Activated CD8-positive, alpha-beta T cell treated with anti-CD3 and anti-CD28 coated beads, Interleukin-2, amount 10 ng/mL, durations not matched to agents 7 days and 5 days (primary cell): ENCODE measurements around the gene UBAC2. TPM values are rescaled to one million over a fixed set of nuclear protein-coding genes. Genes with fewer than 3 reads are reported as not detected.

Experiments
- ATAC-seq: fragments of 150-1000 bp; cut with Tn5 transposase; one replicate; pipeline ENCODE4 v1.10.0; 2021; ENCODE audit warnings: moderate library complexity
- CTCF ChIA-PET: fragments of 350-600 bp; sonication (Branson Sonifier 250); formaldehyde crosslinking; loops from one replicate; lab custom pipeline; 2021; ENCODE audit warnings: antibody characterized with exemption; lab: Charles Lee
- POLR2A ChIA-PET: fragments of 350-600 bp; sonication (Branson Sonifier 250); formaldehyde crosslinking; loops from one replicate; lab custom pipeline; 2021; ENCODE audit warnings: antibody characterized with exemption; lab: Charles Lee
- DNase-seq: peaks from one replicate; pipeline ENCODE4 v3.0.0-alpha.2; 2020
- H3K27ac Mint-ChIP-seq: one replicate; pipeline ENCODE4 v1.8.0; 2021; ENCODE audit warnings: mild to moderate bottlenecking, mixed read lengths
- H3K27me3 Mint-ChIP-seq: one replicate; pipeline ENCODE4 v1.8.0; 2021; ENCODE audit warnings: low read depth, mixed read lengths
- H3K36me3 Mint-ChIP-seq: one replicate; pipeline ENCODE4 v1.8.0; 2021; ENCODE audit warnings: low read depth, mixed read lengths
- H3K4me1 Mint-ChIP-seq: one replicate; pipeline ENCODE4 v1.8.0; 2021; ENCODE audit warnings: low read depth, mixed read lengths
- H3K4me3 Mint-ChIP-seq: one replicate; pipeline ENCODE4 v1.8.0; 2021; ENCODE audit warnings: mild to moderate bottlenecking, mixed read lengths
- H3K9me3 Mint-ChIP-seq: one replicate; pipeline ENCODE4 v1.8.0; 2022; ENCODE audit warnings: mixed read lengths; ENCODE audit not compliant: insufficient read depth
- total RNA-seq, 2 experiments: library from RNA; stranded (reverse); gene quantifications; one replicate each; pipeline ENCODE4 v1.2.3, GENCODE V29; 2021

UBAC2 gene
- total RNA-seq, 2 experiments from 2014 or later = 67.4 to 71.2 TPM

- H3K27ac Mint-ChIP-seq = peak overlapping the region; percentile 48
- H3K27me3 Mint-ChIP-seq = no peaks in the 10 kb centered on the region
- DNase-seq = peak; percentile 18
- H3K36me3 Mint-ChIP-seq = peaks cover 75% of the 10 kb centered on the region
- CTCF ChIA-PET = interaction anchor here (2.0 to 3.2 kb wide), 3 partner anchors 11 to 107 kb away, joined by 7 to 16 read pairs (median 12); no protein-coding TSS in a partner anchor
- H3K4me1 Mint-ChIP-seq = peaks cover 88% of the 10 kb centered on the region
- POLR2A ChIA-PET = no interaction called here
- H3K4me3 Mint-ChIP-seq = no peak overlapping the region
- no peak for ATAC-seq
- H3K9me3 Mint-ChIP-seq = no peaks in the 10 kb centered on the region
Observed at GRCh38 chr13:99376924-99377323, 176.3 kb downstream of the UBAC2 start.

DNA sequence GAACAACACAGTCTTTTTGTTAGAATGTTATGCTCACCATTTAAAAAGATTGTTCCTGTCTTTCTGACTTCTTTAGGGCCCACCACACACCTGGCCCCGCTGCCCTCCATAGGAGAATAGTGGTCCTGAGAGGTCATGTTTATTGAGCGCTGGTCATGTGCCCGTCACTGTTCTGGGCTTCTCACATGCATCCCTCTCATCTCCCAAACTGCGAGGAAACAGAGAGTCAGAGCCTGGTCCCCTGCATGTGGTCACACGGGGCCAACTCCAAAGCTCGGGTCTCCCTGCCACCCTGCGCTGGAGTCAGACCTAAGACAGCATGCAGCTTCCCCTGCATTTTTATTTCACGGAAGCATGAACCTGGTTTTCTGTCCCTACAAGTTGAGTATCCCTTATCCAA is 177.0 kb downstream of the UBAC2 start:
- no peaks in the 10 kb centered on the region for H3K9me3 Mint-ChIP-seq
- no peak overlapping the region for H3K27ac Mint-ChIP-seq
- H3K36me3 Mint-ChIP-seq = peaks cover 71% of the 10 kb centered on the region
- POLR2A ChIA-PET = no interaction called here
- ATAC-seq (no peak), DNase-seq (peak; percentile 13)
- no peaks in the 10 kb centered on the region for H3K27me3 Mint-ChIP-seq
- H3K4me3 Mint-ChIP-seq = no peak overlapping the region
- peaks cover 88% of the 10 kb centered on the region for H3K4me1 Mint-ChIP-seq
- CTCF ChIA-PET = interaction anchor here (1.4 to 3.2 kb wide), 2 partner anchors 10 to 112 kb away, joined by 4 to 12 read pairs; no protein-coding TSS in a partner anchor

- POLR2A ChIA-PET = no interaction called here
Observed at GRCh38 chr13:99378985-99379733, 178.5 kb downstream of the UBAC2 start.

DNA sequence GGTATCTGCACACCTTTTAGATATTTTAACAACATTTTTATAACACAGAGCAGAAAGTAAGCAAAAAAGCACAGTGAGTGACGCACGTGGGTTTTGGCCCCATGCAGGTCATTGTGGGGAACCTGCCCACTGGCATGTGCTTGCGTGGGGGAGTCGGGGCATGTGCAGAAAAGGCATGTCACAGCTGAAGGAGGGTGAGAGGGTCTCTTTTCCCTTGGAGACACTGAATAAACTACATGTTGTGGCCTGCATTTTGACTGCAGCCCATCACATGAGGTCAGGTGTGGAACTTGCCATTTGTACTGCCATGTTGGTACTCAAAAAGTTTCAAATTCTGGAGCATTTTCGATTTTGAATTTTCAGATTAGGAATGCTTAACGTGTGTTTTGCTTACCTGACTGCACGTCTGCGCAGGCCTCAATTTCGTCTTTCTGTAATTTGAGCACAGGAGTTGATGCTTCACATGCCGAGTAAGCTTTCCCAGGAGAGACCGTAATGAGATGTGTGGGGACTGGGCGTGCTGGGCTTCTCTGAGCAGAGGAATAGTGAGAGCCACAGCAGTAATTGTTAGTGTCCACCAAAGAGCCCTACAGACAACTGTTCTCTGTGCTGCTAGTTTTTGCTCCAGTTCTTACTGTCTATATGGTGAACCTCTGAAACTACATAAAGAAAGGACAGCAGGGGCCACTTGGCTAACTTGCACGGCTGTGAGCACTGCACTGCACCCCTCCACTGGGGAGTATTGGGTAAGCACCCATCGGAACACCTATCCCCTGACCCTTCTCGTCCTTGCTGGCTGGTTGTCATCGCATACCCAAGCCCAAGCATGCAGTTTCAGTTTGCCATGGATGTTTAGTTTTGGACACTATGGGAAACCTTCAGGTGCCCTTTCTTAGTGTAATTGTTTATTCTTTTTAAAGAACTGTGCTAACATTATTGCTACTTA is 179.5 kb downstream of the UBAC2 start:
- Mint-ChIP-seq H3K36me3 (peaks cover 58% of the 10 kb centered on the region), H3K9me3 (no peaks in the 10 kb centered on the region), H3K27ac (peak overlapping the region; percentile 93), H3K27me3 (no peaks in the 10 kb centered on the region), H3K4me3 (no peak overlapping the region), H3K4me1 (peaks cover 92% of the 10 kb centered on the region)
- CTCF ChIA-PET = interaction anchor here (1.0 to 8.3 kb wide), 15 partner anchors 8 to 204 kb away, joined by 3 to 329 read pairs (median 9); no protein-coding TSS in a partner anchor
- DNase-seq (peak; percentile 22), ATAC-seq (no peak)
- POLR2A ChIA-PET = interaction anchor here (0.6 to 1.6 kb wide), 6 partner anchors 13 to 116 kb away, joined by 3 to 14 read pairs (median 5); no protein-coding TSS in a partner anchor

More at GRCh38 chr13:99378985-99379733, 178.5 kb downstream of the UBAC2 start:
- Mint-ChIP-seq H3K27ac (peak overlapping the region; percentile 35), H3K36me3 (peaks cover 65% of the 10 kb centered on the region), H3K9me3 (no peaks in the 10 kb centered on the region), H3K27me3 (no peaks in the 10 kb centered on the region), H3K4me3 (no peak overlapping the region), H3K4me1 (peaks cover 91% of the 10 kb centered on the region)
- CTCF ChIA-PET = interaction anchor here (1.1 to 3.2 kb wide), 5 partner anchors 8 to 113 kb away, joined by 3 to 12 read pairs (median 9); no protein-coding TSS in a partner anchor
- DNase-seq = peak; percentile 16
- no peak for ATAC-seq

DNA sequence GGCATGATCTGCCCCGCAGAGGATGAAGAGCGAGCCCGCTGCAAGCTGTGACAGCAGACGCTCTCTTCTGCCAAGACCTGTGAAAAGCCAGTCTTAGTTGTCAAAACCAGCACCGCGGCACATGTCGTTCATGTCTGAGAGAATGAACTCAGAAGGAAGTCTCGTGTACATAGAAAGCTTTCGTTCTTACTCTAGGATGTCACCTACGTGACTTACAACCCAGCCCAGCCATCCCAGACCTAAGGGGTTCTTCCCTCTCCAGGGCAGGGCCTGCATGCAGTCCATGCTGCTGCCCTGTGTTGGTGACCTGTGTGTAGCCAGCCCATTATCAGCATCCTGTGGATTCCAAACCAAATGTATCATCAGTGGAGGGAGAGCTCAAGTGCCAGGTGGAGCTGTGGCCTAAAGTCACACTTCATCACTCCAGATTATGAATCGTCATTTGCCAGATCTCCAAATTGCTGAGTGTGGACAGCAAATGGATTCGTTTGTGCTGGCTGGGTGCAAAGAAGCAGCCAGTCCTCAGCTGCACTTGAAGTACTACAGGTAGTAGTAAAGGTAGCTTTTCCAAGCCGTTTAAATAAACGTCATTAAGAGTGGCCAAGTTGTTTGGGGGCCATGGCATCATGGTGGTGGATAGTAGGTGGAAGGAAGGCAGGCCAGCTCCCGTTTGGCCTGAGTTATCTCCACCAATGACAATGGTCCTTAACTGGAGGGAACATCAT is 180.4 kb downstream of the UBAC2 start:
- CTCF ChIA-PET = interaction anchor here (0.9 to 8.3 kb wide), 19 partner anchors 9 to 204 kb away, joined by 3 to 329 read pairs (median 5); no protein-coding TSS in a partner anchor
- peak; percentile 50 for ATAC-seq

GRCh38 chr13:99381766-99382165 is 181.1 kb downstream of the UBAC2 start:
- no peaks in the 10 kb centered on the region for H3K27me3 Mint-ChIP-seq
- POLR2A ChIA-PET = interaction anchor here (0.7 to 1.6 kb wide), 11 partner anchors 21 to 439 kb away, joined by 3 to 14 read pairs (median 4); no protein-coding TSS in a partner anchor
- H3K36me3 Mint-ChIP-seq = peaks cover 56% of the 10 kb centered on the region

More for the DNA sequence above, 180.4 kb downstream of the UBAC2 start:
- DNase-seq = peak; percentile 78
- POLR2A ChIA-PET = interaction anchor here (0.6 to 1.6 kb wide), 14 partner anchors 14 to 166 kb away, joined by 3 to 14 read pairs (median 4); no protein-coding TSS in a partner anchor
- Mint-ChIP-seq H3K36me3 (peaks cover 63% of the 10 kb centered on the region), H3K4me3 (peak overlapping the region; percentile 43), H3K9me3 (no peaks in the 10 kb centered on the region), H3K27me3 (no peaks in the 10 kb centered on the region), H3K27ac (peak overlapping the region; percentile 93), H3K4me1 (peaks cover 92% of the 10 kb centered on the region)

DNA sequence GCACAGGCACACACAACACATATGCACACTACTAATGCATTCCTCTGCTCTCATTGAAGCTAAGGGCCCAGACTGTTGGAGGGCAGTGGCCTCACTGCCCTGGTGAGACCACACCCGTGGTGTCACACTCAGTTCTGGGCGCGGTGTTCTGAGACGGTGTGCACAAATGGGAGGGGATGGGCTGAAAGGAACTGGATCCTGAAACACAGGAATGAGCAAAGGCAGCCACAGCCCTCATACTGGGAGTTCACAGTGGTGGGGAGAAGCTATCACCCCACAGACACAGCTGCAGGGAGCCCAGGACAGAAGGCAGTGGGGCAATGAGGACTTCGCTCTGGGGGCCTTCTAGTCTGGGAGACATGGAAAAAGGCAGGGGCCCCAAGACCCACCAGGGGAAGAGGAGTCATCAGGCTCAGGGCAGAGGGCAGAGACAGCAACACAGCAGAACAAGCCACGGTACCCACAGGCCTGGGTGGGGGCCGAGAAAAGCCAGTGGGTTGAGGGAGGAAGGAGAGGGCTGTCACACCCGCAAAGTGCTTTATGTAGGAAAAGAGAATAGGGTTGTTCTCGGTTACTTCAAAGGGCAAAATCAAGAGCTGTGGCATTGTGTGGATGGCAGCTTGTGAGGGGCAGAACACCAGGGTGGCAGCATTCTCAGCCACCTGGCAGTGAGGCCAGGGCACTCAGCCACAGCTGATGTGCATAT is 181.9 kb downstream of the UBAC2 start:
- Mint-ChIP-seq H3K4me1 (peaks cover 93% of the 10 kb centered on the region), H3K36me3 (peaks cover 57% of the 10 kb centered on the region), H3K9me3 (no peaks in the 10 kb centered on the region), H3K4me3 (peak overlapping the region; percentile 44), H3K27me3 (no peaks in the 10 kb centered on the region), H3K27ac (peak overlapping the region; percentile 93)
- DNase-seq = peak; percentile 56
- ChIA-PET CTCF (interaction anchor here (0.9 to 8.3 kb wide), 18 partner anchors 9 to 206 kb away, joined by 3 to 329 read pairs (median 8); no protein-coding TSS in a partner anchor), POLR2A (interaction anchor here (0.9 to 1.1 kb wide), 5 partner anchors 26 to 102 kb away, joined by 3 to 4 read pairs (median 3); no protein-coding TSS in a partner anchor)
- peak; percentile 38 for ATAC-seq

More at GRCh38 chr13:99381766-99382165, 181.1 kb downstream of the UBAC2 start:
- ATAC-seq = no peak
- Mint-ChIP-seq H3K9me3 (no peaks in the 10 kb centered on the region), H3K27ac (peak overlapping the region; percentile 93), H3K4me1 (peaks cover 91% of the 10 kb centered on the region), H3K4me3 (peak overlapping the region; percentile 22)
- CTCF ChIA-PET = interaction anchor here (0.9 to 8.3 kb wide), 19 partner anchors 10 to 205 kb away, joined by 3 to 329 read pairs (median 5); no protein-coding TSS in a partner anchor
- peak; percentile 21 for DNase-seq

- ATAC-seq (no peak), DNase-seq (peak; percentile 32)
- no peaks in the 10 kb centered on the region for H3K9me3 Mint-ChIP-seq
- peak overlapping the region; percentile 93 for H3K27ac Mint-ChIP-seq
- ChIA-PET CTCF (interaction anchor here (0.9 to 8.3 kb wide), 13 partner anchors 9 to 199 kb away, joined by 3 to 329 read pairs (median 4); no protein-coding TSS in a partner anchor), POLR2A (interaction anchor here (0.9 to 1.0 kb wide), 3 partner anchors 27 to 103 kb away, joined by 3 to 4 read pairs (median 3); no protein-coding TSS in a partner anchor)
- H3K4me3 Mint-ChIP-seq = peak overlapping the region; percentile 44
- no peaks in the 10 kb centered on the region for H3K27me3 Mint-ChIP-seq
- H3K36me3 Mint-ChIP-seq = peaks cover 54% of the 10 kb centered on the region
- peaks cover 98% of the 10 kb centered on the region for H3K4me1 Mint-ChIP-seq
Observed at GRCh38 chr13:99383511-99383921, 182.9 kb downstream of the UBAC2 start.

GRCh38 chr13:99383946-99384345 is 183.3 kb downstream of the UBAC2 start:
- Mint-ChIP-seq H3K36me3 (peaks cover 50% of the 10 kb centered on the region), H3K4me3 (peak overlapping the region; percentile 34), H3K27ac (peak overlapping the region; percentile 93), H3K9me3 (no peaks in the 10 kb centered on the region), H3K27me3 (no peaks in the 10 kb centered on the region), H3K4me1 (peaks cover 96% of the 10 kb centered on the region)
- DNase-seq (peak; percentile 44), ATAC-seq (peak; percentile 37)
- ChIA-PET POLR2A (no interaction called here), CTCF (interaction anchor here (1.4 to 8.3 kb wide), 6 partner anchors 11 to 115 kb away, joined by 3 to 329 read pairs (median 6); no protein-coding TSS in a partner anchor)
